ENCODE measurements around the gene CPT1A.
A peak's percentile ranks its signal among the peaks of the same experiment; 100 is the strongest.

CPT1A gene

GRCh38 chr11:68837583-68838571 lies 3.8 kb downstream of the CPT1A start:
- no peak for TF ChIP-seq REST (IDR thresholded peaks at IDR 0.05; ENCODE audit: low read depth)
- 0 out of 2 replicates have a peak, but pooled peaks have one; percentile 6 for TF ChIP-seq CEBPB (IDR thresholded peaks at IDR 0.05)

- TF ChIP-seq CEBPB (IDR thresholded peaks at IDR 0.05): no peak
- TF ChIP-seq EGR1 (IDR thresholded peaks at IDR 0.05): no peak
- no peak for TF ChIP-seq TEAD4 (IDR thresholded peaks at IDR 0.05)
- no peak for TF ChIP-seq TCF12 (IDR thresholded peaks at IDR 0.05; ENCODE audit: low read depth)
- TF ChIP-seq FOXM1 (IDR thresholded peaks at IDR 0.05; ENCODE audit: borderline replicate concordance, low read depth): no peak
- TF ChIP-seq ZBTB7A (IDR thresholded peaks at IDR 0.05; ENCODE audit: low read depth): no peak
- no peak for TF ChIP-seq NFIC (IDR thresholded peaks at IDR 0.05)
- no peak for TF ChIP-seq EP300 (IDR thresholded peaks at IDR 0.05; ENCODE audit: borderline replicate concordance)
- TF ChIP-seq TAF1 (IDR thresholded peaks at IDR 0.05; ENCODE audit: low read depth): no peak
- no peak for TF ChIP-seq REST (IDR thresholded peaks at IDR 0.05; ENCODE audit: low read depth)
These were observed 6.0 kb downstream of the CPT1A start for GRCh38 chr11:68835749-68836148.

- TF ChIP-seq FOXM1 (IDR thresholded peaks at IDR 0.05; ENCODE audit: borderline replicate concordance, low read depth) (no peak), TCF12 (IDR thresholded peaks at IDR 0.05; ENCODE audit: low read depth) (no peak), TAF1 (IDR thresholded peaks at IDR 0.05; ENCODE audit: low read depth) (no peak), REST (IDR thresholded peaks at IDR 0.05; ENCODE audit: low read depth) (no peak), CEBPB (IDR thresholded peaks at IDR 0.05) (no peak), RAD21 (IDR thresholded peaks at IDR 0.05; ENCODE audit: low read depth) (no peak), YY1 (IDR thresholded peaks at IDR 0.05; ENCODE audit: low read depth) (no peak), NFIC (IDR thresholded peaks at IDR 0.05) (no peak), CREB1 (IDR thresholded peaks at IDR 0.05; ENCODE audit: low read depth) (no peak), EGR1 (IDR thresholded peaks at IDR 0.05) (no peak), EP300 (IDR thresholded peaks at IDR 0.05; ENCODE audit: borderline replicate concordance) (no peak), USF1 (IDR thresholded peaks at IDR 0.05) (no peak), MAX (IDR thresholded peaks at IDR 0.05) (no peak), TEAD4 (IDR thresholded peaks at IDR 0.05) (no peak)
These were observed 6.4 kb downstream of the CPT1A start for GRCh38 chr11:68835328-68835727.

- TF ChIP-seq REST (IDR thresholded peaks at IDR 0.05; ENCODE audit: low read depth) (no peak), EGR1 (IDR thresholded peaks at IDR 0.05) (no peak), CREB1 (IDR thresholded peaks at IDR 0.05; ENCODE audit: low read depth) (no peak), ZBTB7A (IDR thresholded peaks at IDR 0.05; ENCODE audit: low read depth) (no peak)
These were observed 9.1 kb downstream of the CPT1A start for GRCh38 chr11:68832476-68833181.
